ENCODE results near the gene MC1R. TPM values are rescaled to one million over a fixed set of nuclear protein-coding genes. Genes with fewer than 3 reads are reported as not detected.
"Not testable (repeated sequence)": the region's sequence is repeated elsewhere in the genome, so short reads cannot be mapped to it uniquely, and the experiment has no call there.

Gene MC1R
- total RNA-seq, 1 donor from 2014 or later, result 7.5 TPM

- Mint-ChIP-seq H3K27me3 (ENCODE audit: low read depth) (no peaks in the 10 kb centered on the region), H3K27ac (peak overlapping the region; percentile 99), H3K9me3 (no peaks in the 10 kb centered on the region), H3K4me1 (peaks cover 15% of the 10 kb centered on the region), H3K4me3 (peak overlapping the region; percentile 87), H3K36me3 (peaks cover 13% of the 10 kb centered on the region)
- TF ChIP-seq, protein P1, sequence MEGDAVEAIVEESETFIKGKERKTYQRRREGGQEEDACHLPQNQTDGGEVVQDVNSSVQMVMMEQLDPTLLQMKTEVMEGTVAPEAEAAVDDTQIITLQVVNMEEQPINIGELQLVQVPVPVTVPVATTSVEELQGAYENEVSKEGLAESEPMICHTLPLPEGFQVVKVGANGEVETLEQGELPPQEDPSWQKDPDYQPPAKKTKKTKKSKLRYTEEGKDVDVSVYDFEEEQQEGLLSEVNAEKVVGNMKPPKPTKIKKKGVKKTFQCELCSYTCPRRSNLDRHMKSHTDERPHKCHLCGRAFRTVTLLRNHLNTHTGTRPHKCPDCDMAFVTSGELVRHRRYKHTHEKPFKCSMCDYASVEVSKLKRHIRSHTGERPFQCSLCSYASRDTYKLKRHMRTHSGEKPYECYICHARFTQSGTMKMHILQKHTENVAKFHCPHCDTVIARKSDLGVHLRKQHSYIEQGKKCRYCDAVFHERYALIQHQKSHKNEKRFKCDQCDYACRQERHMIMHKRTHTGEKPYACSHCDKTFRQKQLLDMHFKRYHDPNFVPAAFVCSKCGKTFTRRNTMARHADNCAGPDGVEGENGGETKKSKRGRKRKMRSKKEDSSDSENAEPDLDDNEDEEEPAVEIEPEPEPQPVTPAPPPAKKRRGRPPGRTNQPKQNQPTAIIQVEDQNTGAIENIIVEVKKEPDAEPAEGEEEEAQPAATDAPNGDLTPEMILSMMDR (IDR thresholded peaks at IDR 0.05; ENCODE audit: unreplicated experiment), result no peak
- DNase-seq (ENCODE audit: low spot score in 2 of 2, unreplicated experiment in 2 of 2), result peak; percentile 92 to 93
Measured at GRCh38 chr16:89873972-89874689, 44.5 kb upstream of the MC1R start.

- not testable (repeated sequence) for DNase-seq (ENCODE audit: low spot score in 2 of 2, unreplicated experiment in 2 of 2); H3K27ac Mint-ChIP-seq; H3K9me3 Mint-ChIP-seq; H3K27me3 Mint-ChIP-seq (ENCODE audit: low read depth); H3K4me3 Mint-ChIP-seq
- Mint-ChIP-seq H3K36me3 (peaks cover 25% of the 10 kb centered on the region), H3K4me1 (peaks cover 21% of the 10 kb centered on the region)
Measured at GRCh38 chr16:89879123-89879522, 39.5 kb upstream of the MC1R start.

GRCh38 chr16:89880477-89881367 is 37.9 kb upstream of the MC1R start:
- DNase-seq (ENCODE audit: low spot score in 2 of 2, unreplicated experiment in 2 of 2), result no peak
- H3K4me3 Mint-ChIP-seq, result no peak overlapping the region
- H3K27me3 Mint-ChIP-seq (ENCODE audit: low read depth), result no peaks in the 10 kb centered on the region
- TF ChIP-seq, protein P1 (IDR thresholded peaks at IDR 0.05; ENCODE audit: unreplicated experiment), result no peak
- H3K36me3 Mint-ChIP-seq, result peaks cover 26% of the 10 kb centered on the region
- no peaks in the 10 kb centered on the region for H3K9me3 Mint-ChIP-seq
- peak overlapping the region; percentile 70 for H3K27ac Mint-ChIP-seq
- H3K4me1 Mint-ChIP-seq, result peaks cover 13% of the 10 kb centered on the region

DNA sequence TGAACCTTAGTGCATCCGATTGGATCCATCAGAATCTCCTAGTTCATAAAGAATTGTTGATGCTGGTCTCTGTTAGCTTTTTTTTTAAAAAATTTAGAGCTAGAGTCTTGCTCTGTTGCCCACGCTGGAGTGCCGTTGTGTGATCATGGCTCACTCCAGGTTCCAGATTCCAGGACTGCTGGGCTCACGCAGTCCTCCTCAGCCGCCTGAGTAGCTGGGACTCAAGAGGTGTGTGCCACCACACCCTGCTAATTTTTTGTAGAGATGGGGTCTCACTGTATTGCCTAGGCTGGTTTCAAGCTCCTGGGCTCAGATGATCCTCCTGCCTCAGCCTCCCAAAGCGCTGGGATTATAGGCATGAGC is 37.3 kb upstream of the MC1R start:
- TF ChIP-seq, protein P1 (IDR thresholded peaks at IDR 0.05; ENCODE audit: unreplicated experiment), result no peak
- H3K27me3 Mint-ChIP-seq (ENCODE audit: low read depth), result no peaks in the 10 kb centered on the region
- no peaks in the 10 kb centered on the region for H3K9me3 Mint-ChIP-seq
- H3K27ac Mint-ChIP-seq, result no peak overlapping the region
- H3K36me3 Mint-ChIP-seq, result peaks cover 26% of the 10 kb centered on the region
- H3K4me3 Mint-ChIP-seq, result no peak overlapping the region
- DNase-seq (ENCODE audit: low spot score in 2 of 2, unreplicated experiment in 2 of 2), result no peak
- peaks cover 13% of the 10 kb centered on the region for H3K4me1 Mint-ChIP-seq

DNA sequence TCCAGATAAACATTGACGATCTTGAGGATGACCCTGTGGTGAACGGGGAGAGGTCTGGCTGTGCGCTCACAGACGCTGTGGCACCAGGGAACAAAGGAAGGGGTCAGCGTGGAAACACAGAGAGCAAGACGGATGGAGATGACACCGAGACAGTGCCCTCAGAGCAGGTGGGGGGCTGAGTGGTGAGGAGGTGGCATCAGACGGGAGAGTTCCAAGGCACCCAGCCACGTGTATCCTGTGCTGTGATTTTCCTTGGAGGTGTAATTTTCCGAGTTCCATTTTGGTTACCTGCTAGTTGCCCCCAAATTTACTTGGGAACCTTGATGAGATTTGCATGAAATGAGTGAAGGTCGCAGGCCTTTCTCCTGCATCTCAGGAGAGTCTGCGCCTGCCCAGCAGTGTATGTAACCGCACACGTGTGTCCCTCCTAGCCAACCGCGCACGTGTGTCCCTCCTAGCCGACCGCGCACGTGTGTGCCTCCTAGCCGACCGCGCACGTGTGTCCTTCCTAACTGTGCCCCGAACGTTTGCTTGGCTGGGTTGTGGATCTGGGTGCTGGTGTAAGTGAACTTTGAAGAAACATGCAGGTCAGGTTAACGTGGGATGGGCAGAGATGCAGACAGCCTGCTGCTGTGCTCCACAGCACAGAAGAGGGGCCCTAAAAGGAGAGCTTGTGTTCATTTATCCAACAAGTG is 35.2 kb upstream of the MC1R start:
- Mint-ChIP-seq H3K4me1 (peaks cover 13% of the 10 kb centered on the region), H3K27me3 (ENCODE audit: low read depth) (no peaks in the 10 kb centered on the region), H3K36me3 (peaks cover 34% of the 10 kb centered on the region), H3K4me3 (no peak overlapping the region), H3K27ac (peak overlapping the region; percentile 56), H3K9me3 (no peaks in the 10 kb centered on the region)
- no peak for DNase-seq (ENCODE audit: low spot score in 2 of 2, unreplicated experiment in 2 of 2)
- TF ChIP-seq, protein P1 (IDR thresholded peaks at IDR 0.05; ENCODE audit: unreplicated experiment), result no peak
